Right renal cortex interstitium (tissue), 3 donors: Measurements from ENCODE around the gene AKT2. TPM values are rescaled to one million over a fixed set of nuclear protein-coding genes. Genes with fewer than 3 reads are reported as not detected.

Experiments
- DNase-seq, 3 donors: peaks; one replicate each; pipeline ENCODE4 v3.0.0-alpha.2; 2013; ENCODE audit warnings: low read depth in 3 of 3, low spot score in 2 of 3
- polyA plus RNA-seq, 3 donors: library from polyadenylated mRNA; unstranded; fragments of 120-200 nt; gene quantifications; one replicate each; pipeline ENCODE4 v1.2.1, GENCODE V29; 2013; ENCODE audit not compliant: insufficient read length in 3 of 3

AKT2 gene
- polyA plus RNA-seq, 3 donors: 119 to 133 (median 126) TPM

DNA sequence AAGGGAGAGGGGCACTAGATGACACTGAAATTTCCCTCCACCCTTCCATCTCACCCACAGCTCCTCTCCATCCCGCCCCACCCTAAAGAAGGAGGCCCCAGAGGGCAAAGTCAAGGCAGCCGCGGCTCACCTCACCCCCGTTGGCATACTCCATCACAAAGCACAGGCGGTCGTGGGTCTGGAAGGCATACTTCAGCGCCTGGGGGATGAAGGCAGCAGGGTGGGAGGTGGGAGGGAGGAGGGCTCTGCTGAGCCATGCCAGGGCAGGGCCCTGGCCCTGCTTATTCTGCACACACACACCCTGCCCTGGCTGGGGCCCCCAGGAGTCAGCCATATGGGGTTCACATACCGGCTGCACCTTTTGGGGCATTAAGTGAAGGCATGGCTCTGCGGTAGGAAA, 46.4 kb downstream of the AKT2 start:
- DNase-seq: no peak

DNA sequence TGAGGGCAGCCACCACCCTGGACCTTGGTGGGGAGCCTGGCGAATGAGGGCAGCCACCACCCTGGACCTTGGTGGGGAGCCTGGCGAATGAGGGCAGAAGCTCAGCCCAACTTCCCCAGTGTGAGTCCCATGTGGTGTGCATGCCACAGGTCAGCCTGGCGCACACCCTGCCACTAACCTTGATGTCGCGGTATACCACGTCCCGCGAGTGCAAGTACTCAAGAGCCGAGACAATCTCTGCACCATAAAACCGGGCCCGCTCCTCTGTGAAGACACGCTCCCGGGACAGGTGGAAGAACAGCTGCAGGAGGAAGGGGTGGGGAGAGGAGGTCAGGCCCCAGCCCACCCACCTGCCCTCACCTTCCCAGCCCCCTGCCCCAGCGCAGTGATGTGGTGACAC, 47.4 kb downstream of the AKT2 start:
- no peak for DNase-seq

- no peak for DNase-seq
Observed at GRCh38 chr19:40236366-40236765, 48.8 kb downstream of the AKT2 start.

- DNase-seq: no peak
Observed at GRCh38 chr19:40236026-40236355, 49.2 kb downstream of the AKT2 start.

DNA sequence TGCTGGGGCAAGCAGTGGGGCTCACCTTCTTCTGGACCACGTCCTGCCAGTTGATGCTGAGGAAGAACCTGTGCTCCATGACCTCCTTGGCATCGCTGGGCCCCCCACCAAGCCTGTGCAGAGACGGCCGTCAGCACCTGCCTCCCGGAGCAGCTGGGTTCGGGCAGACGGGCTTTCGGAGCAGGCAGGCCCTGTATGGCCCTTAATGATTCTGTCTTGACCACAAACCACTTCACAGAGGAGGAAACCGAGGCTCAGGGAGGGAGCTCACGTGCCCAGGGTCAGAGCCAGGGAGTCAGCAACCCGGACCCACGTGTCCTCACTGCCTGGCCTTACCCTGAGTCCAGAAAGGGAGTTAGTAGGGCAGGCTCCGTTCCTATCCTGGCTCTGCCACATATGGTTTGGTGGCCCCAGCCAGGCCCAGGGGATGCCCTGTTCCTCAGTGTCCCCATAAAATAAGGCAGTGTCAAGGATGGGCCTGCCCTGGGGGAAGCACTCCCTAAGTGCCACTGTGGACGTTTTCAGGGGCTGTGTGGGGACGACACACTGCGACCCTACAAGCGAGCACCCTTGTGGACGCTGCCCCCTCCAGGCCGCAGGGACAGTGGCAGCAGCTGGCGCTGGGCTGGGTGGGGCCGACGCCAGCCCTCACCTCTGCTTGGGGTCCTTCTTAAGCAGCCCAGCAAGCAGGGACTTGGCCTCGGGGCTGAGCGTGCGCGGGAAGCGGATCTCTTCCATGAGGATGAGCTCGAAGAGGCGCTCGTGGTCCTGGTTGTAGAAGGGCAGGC, 49.7 kb downstream of the AKT2 start:
- DNase-seq: no peak

GRCh38 chr19:40234429-40235237, 50.5 kb downstream of the AKT2 start:
- DNase-seq: no peak

GRCh38 chr19:40233811-40234389, 51.2 kb downstream of the AKT2 start:
- DNase-seq: no peak

DNA sequence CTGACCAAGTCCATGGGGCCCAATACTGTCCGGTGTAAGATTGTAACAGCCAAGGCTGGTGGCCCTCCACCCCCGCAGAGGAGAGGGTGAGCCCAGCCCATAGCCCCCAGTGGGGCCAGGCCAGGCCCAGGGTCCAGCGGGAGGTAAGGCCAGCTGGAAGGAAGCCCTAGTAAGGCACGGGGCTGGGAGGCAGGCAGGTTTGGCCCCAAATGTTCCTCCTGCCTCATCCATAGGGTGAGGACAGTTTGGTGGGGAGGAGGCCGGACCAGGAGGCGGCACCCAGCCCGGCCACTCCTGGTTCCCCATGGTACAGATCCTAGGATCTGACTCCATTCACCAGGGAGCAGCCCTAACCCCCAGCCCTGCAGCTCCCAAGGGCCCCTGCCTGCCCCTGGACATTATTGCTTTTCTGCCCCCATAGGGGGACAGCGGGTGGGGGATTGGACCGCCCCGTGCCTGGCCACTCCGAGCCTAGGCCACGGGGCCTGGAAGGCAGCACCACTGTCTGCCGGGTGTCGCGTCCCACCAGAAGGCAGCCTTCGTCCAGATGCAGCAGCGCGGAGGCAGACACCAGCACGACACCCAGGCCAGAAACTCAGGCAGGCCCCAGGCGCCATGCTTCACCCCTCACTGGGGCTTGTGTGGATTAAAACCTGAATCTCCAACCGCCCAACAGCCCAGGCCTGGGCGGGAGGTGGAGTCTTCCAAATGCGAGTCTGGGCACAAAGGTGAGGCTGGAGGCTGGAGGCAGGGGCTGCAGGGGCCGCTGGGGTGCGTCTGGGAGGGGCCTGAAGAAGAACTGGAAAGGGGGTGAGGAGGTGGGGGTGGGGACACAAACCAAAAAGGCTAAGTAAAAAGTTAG, 52.0 kb downstream of the AKT2 start:
- no peak for DNase-seq

DNA sequence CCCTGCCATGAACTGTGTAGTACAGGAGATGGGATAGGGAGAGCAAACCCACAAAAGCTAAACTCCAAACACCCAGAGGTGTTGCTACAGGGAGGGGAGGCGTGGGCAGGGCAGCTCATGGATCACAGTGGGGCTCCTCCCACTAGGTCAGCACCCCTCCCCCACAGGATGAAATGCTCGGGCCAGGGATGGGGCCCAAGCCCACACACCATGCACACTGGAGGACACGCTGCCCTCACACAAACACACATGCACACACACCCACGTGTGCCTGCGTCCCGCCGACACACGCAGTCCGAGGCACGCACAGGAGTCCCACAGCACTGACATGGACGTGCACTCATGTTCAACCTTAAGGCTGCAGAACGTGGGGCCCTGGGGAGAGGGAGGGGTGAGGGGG, 52.7 kb downstream of the AKT2 start:
- no peak for DNase-seq

DNA sequence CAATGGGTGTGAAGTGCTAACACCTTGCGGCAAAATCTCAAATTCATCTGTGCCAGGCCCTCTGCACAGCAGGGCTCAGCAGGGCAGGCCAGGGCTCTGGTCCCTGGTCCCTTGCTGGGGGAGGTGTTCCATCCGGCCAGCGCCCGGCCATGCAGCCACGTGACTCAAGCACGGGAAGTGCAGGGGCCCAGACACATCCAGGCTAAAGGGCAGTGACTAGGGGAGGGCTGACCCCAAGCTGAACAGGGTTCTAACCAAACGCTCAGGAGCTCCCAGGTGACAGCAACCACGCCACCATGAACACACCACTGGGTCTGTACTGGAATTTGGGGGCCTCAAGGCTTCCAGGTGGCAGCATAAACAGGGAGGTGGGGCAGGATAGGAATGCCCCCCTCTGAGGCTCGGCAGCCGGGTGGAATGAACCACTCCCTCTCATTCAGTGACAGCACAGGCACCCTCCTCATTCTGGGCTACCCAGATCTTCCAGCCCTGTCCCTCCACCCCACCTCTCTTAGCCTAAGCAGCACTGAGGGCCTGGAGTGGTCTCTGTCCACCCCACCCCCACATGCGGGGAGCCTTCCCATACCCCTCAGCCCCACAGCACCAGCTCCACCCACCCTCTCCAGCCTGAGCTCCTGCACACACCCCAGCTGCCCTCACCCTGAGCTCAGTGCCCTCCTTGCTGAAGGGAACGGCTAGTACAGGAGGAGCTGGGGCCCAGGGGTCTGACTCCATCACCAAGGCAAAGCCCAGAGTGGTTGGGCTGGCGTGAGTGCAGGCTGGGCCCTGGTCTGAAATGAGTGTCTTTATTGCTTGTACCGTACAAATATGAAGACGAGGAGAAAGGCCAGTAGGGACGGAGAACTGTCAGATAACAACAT, 53.4 kb downstream of the AKT2 start:
- no peak for DNase-seq

GRCh38 chr19:40231057-40231456, 54.1 kb downstream of the AKT2 start:
- DNase-seq: no peak

- no peak for DNase-seq
Observed at GRCh38 chr19:40229926-40230417, 55.2 kb downstream of the AKT2 start.

- DNase-seq: no peak
Observed at GRCh38 chr19:40229484-40229883, 55.7 kb downstream of the AKT2 start.

DNA sequence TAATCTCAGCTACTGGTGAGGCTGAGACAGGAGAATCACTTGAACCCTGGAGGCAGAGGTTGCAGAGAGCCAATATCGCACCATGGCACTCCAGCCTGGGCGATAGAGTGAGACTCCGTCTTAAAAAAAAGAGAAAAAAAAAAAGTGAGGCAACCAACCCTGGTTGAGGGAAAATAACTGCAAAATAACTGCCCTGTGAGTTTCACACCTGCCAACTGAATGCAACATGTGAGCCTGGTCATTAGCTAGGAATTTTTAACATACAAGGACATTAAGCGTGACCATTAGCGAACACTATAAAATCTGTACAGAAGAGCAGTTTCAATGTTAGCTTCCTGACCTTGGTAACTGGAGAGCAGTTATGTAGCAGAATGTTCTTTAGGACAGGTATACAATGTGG, 56.3 kb downstream of the AKT2 start:
- DNase-seq: no peak

GRCh38 chr19:40228346-40228745, 56.8 kb downstream of the AKT2 start:
- no peak for DNase-seq

- DNase-seq: no peak
Observed at GRCh38 chr19:40225440-40226305, 59.5 kb downstream of the AKT2 start.

- DNase-seq: no peak
Observed at GRCh38 chr19:40224342-40225150, 60.6 kb downstream of the AKT2 start.
